ENCODE results near the gene TGM2.

DNA sequence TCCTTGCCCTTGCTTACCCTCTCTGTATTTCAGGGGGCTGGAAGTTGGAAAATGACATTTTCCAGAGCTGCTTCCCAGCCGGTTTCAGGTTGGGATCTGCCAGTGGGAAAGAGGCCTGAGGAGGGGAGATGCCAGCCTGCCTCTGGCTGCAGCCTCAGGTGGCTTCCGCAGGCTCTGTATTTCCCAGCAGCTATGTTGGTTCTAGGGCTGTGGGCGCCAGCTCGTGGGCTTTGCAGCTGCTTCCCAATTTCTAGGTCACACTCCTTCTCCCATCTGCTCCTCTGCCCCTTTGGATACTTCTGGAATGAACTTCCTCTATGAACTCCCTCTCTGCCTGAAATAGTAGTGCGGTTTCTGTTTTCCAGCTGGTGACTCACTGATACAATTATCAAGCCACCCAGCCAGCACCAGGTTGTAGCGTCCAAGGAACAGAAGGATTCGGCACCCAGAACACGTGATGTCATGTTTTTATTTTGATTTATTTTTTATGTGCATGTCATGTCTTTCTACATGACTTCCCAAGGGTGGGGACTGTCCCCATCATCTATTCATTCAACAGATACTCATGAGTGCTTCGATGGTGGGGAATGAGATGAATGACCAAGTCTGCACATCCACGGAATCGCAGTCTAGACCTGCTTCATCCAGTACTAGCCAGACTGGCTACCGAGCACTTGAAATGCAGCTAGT, 38.0 kb downstream of the TGM2 start:
- TF ChIP-seq, protein P1, sequence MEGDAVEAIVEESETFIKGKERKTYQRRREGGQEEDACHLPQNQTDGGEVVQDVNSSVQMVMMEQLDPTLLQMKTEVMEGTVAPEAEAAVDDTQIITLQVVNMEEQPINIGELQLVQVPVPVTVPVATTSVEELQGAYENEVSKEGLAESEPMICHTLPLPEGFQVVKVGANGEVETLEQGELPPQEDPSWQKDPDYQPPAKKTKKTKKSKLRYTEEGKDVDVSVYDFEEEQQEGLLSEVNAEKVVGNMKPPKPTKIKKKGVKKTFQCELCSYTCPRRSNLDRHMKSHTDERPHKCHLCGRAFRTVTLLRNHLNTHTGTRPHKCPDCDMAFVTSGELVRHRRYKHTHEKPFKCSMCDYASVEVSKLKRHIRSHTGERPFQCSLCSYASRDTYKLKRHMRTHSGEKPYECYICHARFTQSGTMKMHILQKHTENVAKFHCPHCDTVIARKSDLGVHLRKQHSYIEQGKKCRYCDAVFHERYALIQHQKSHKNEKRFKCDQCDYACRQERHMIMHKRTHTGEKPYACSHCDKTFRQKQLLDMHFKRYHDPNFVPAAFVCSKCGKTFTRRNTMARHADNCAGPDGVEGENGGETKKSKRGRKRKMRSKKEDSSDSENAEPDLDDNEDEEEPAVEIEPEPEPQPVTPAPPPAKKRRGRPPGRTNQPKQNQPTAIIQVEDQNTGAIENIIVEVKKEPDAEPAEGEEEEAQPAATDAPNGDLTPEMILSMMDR (IDR thresholded peaks at IDR 0.05) = no peak
- TF ChIP-seq POLR2AphosphoS5 (IDR thresholded peaks at IDR 0.05; ENCODE audit: insufficient read depth in 1 of 2, low read depth in 1 of 2) (peak in 1 of 2 donors; percentile 38), POLR2A (IDR thresholded peaks at IDR 0.05) (no peak)
